GM12878 (cell line): ENCODE results near the gene UNK. TPM values are rescaled to one million over a fixed set of nuclear protein-coding genes. Genes with fewer than 3 reads are reported as not detected.
"Not testable (repeated sequence)": the region's sequence is repeated elsewhere in the genome, so short reads cannot be mapped to it uniquely, and the experiment has no call there.

ENCODE experiments used
- ATAC-seq: fragments of 200-7000 bp; cut with Tn5 transposase; 3 replicates; pipeline ENCODE4 v1.9.1; 2020; ENCODE audit warnings: mild to moderate bottlenecking, moderate library complexity
- BruUV-seq: library from RNA; stranded (reverse); fragments of 400-500 nt; replicated peaks from 2 replicates; lab custom pipeline; 2021; lab: Mats Ljungman, UMichigan
- CTCF ChIA-PET: fragments of 300-600 bp; sonication (Branson Sonifier 250); formaldehyde crosslinking; extraction: SDS; loops from one replicate; lab custom pipeline; 2021; ENCODE audit warnings: inconsistent platforms; lab: Yijun Ruan, JAX
- POLR2A ChIA-PET: fragments of 350-600 bp; formaldehyde crosslinking; extraction: SDS; loops from one replicate; lab custom pipeline; 2021; ENCODE audit warnings: inconsistent platforms; lab: Charles Lee
- RAD21 ChIA-PET: fragments of 300-600 bp; sonication (Branson Sonifier 250); formaldehyde crosslinking; loops from one replicate; lab custom pipeline; 2023; ENCODE audit warnings: antibody characterized with exemption; ENCODE audit not compliant: unreplicated experiment; lab: Charles Lee
- SMC1A ChIA-PET: fragments of 300-600 bp; sonication (Branson Sonifier 250); formaldehyde crosslinking; loops from one replicate; lab custom pipeline; 2023; ENCODE audit not compliant: unreplicated experiment, uncharacterized antibody; lab: Charles Lee
- DNase-seq: peaks from one replicate; pipeline ENCODE4 v3.0.0-alpha.2; 2011; ENCODE audit warnings: low read depth, low spot score
- FAIRE-seq: peaks from 3 replicates; lab custom pipeline; 2011; peaks lifted over from hg19 to GRCh38; lab: Jason Lieb, UNC
- H2AFZ ChIP-seq: 2 replicates; pipeline ENCODE4 v1.6.0; 2011; ENCODE audit warnings: low read depth, low read length, control low read depth; ENCODE audit not compliant: control insufficient read depth
- H3K27ac ChIP-seq: 2 replicates; pipeline ENCODE4 v1.5.1; 2011; ENCODE audit warnings: control low read depth; ENCODE audit not compliant: control insufficient read depth, insufficient read depth
- H3K27me3 ChIP-seq, 2 experiments: replicated peaks in 1 of 2; 2 replicates each; pipeline versions ENCODE4 v1.6.0 to v1.6.1; 2011; ENCODE audit warnings: low read length in 1 of 2; ENCODE audit not compliant: control insufficient read depth in 2 of 2, insufficient read depth in 2 of 2
- H3K36me3 ChIP-seq, 2 experiments: 2 replicates each; pipeline ENCODE4 v1.5.1; 2011; ENCODE audit warnings: low read length in 1 of 2; ENCODE audit not compliant: control insufficient read depth in 2 of 2, insufficient read depth in 2 of 2
- H3K4me1 ChIP-seq: 2 replicates; pipeline ENCODE4 v1.6.1; 2011; ENCODE audit warnings: mild to moderate bottlenecking, low read length, moderate library complexity, mixed read lengths; ENCODE audit not compliant: control insufficient read depth, insufficient read depth
- H3K4me2 ChIP-seq: 2 replicates; pipeline ENCODE4 v1.6.0; 2011; ENCODE audit warnings: control low read depth; ENCODE audit not compliant: control insufficient read depth, insufficient read depth
- H3K4me3 ChIP-seq: fragments of 200-600 bp; sonication (generic); 2 replicates; pipeline ENCODE4 v1.5.1; 2016
- H3K79me2 ChIP-seq: 2 replicates; pipeline ENCODE4 v1.6.0; 2011; ENCODE audit warnings: low read length; ENCODE audit not compliant: control insufficient read depth, insufficient read depth
- H3K9ac ChIP-seq: 2 replicates; pipeline ENCODE4 v1.8.0; 2011; ENCODE audit warnings: low read length, control low read depth, mixed read lengths; ENCODE audit not compliant: control insufficient read depth, insufficient read depth
- H3K9me3 ChIP-seq: replicated peaks from 3 replicates; pipeline ENCODE4 v1.5.1; 2011; ENCODE audit warnings: mild to moderate bottlenecking, low read length; ENCODE audit not compliant: control insufficient read depth, insufficient read depth
- H4K20me1 ChIP-seq: 2 replicates; pipeline ENCODE4 v1.6.0; 2011; ENCODE audit not compliant: control insufficient read depth, insufficient read depth
- CREB1 ChIP-seq: IDR thresholded peaks from 2 replicates; pipeline ENCODE4 v1.6.1; 2012; ENCODE audit warnings: low read depth, mild to moderate bottlenecking, inconsistent platforms
- FOXM1 ChIP-seq: IDR thresholded peaks from 2 replicates; pipeline ENCODE4 v1.6.1; 2012; ENCODE audit warnings: low read depth, mild to moderate bottlenecking, inconsistent platforms, low read length, moderate library complexity
- JUNB ChIP-seq: IDR thresholded peaks from 2 replicates; pipeline ENCODE4 v1.6.1; 2016; ENCODE audit warnings: antibody characterized with exemption, mild to moderate bottlenecking
- NFIC ChIP-seq: IDR thresholded peaks from 2 replicates; pipeline ENCODE4 v1.6.1; 2012; ENCODE audit warnings: low read depth, mild to moderate bottlenecking, inconsistent platforms, low read length, moderate library complexity
- WGBS: methylation state at CpG from one replicate; pipeline ENCODE4 v1.1.6; 2016; ENCODE audit warnings: low lambda C conversion rate; ENCODE audit not compliant: insufficient replicate concordance, insufficient coverage; ENCODE audit errors: missing lambda C conversion rate; 5-methylcytosine and 5-hydroxymethylcytosine counted together
- in situ Hi-C: fragments of 300-500 bp; cut with MboI; formaldehyde crosslinking; loops from 9 replicates; pipeline ENCODE4 v1.14.3; 2018; ENCODE audit warnings: mixed read lengths
- intact Hi-C: fragments of 100-400 bp; cut with micrococcal nuclease; formaldehyde crosslinking; loops from one replicate; pipeline ENCODE4 v1.14.2; 2022; ENCODE audit not compliant: unreplicated experiment
- polyA plus RNA-seq, 11 experiments: library from polyadenylated mRNA; depleted of rRNA in 4 of 11; unstranded in 6 of 11; stranded (reverse) in 5 of 11; fragments of >200 nt; fragmentation: Nextera tagmentation in 4 of 11; fragmentation: Illumina TruSeq in 1 of 11; extraction: Ambion mirVana in 4 of 11; extraction: Trizol in 1 of 11; gene quantifications; 1 replicate in 1 of 11; 2 replicates in 10 of 11; pipeline versions ENCODE4 v1.2.1 to v1.2.3, GENCODE V29; 2011 to 2016; ENCODE audit warnings: inconsistent platforms in 2 of 11, missing spikeins in 2 of 11, low read depth in 1 of 11
- total RNA-seq, 4 experiments: library from RNA; depleted of rRNA in 3 of 4; stranded (reverse); fragments of >200 nt in 3 of 4; fragmentation: Illumina TruSeq in 1 of 4; extraction: Trizol in 1 of 4; gene quantifications; 2 replicates each; pipeline versions ENCODE4 v1.2.1 to v1.2.3, GENCODE V29; 2013 to 2021

The UNK gene
- total and polyA plus RNA-seq, 10 of the 15 experiments (the other 5 are each of a cell fraction or from before 2014, with no cell fraction given) = 8.9 to 34.5 (median 27.3) TPM

DNA sequence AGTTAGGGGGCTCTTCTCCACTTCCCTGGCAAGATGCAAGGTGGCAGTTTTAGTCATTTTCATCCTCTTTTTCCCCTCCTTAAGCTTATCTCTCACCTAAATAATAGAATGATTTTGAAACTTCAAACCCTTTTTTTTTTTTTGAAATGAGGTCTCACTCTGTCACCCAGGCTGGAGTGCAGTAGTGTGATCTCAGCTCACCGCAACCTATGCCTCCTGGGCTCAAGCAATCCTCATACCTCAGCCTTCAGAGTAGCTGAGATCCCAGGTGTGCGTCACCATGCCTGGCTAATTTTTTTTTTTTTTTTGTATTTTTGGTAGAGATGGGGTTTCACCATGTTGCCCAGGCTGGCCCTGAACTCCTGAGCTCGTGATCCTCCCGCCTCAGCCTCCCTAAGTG lies 80.3 kb downstream of the UNK start:
- H4K20me1 ChIP-seq, H3K27me3 ChIP-seq, H3K9ac ChIP-seq, BruUV-seq, H3K36me3 ChIP-seq, H3K9me3 ChIP-seq, intact Hi-C loops, FAIRE-seq, in situ Hi-C loops, H2AFZ ChIP-seq, H3K79me2 ChIP-seq, DNase-seq: not testable (repeated sequence)
- H3K27ac ChIP-seq = peak overlapping the region; percentile 29
- peak; percentile 39 for ATAC-seq
- H3K4me2 ChIP-seq = peak overlapping the region; percentile 22
- TF ChIP-seq CREB1 = peak; percentile 53; the same call in 1 of the 2 replicates
- peak; percentile 5; the same call in 1 of the 2 replicates for TF ChIP-seq JUNB
- TF ChIP-seq FOXM1 = peak; percentile 9; the same call in 1 of the 2 replicates
- TF ChIP-seq NFIC = 0 out of 2 replicates have a peak, but pooled peaks have one; percentile 6
- CTCF ChIA-PET = interaction anchor here (0.6 to 2.1 kb wide), 9 partner anchors 8 to 112 kb away, joined by 3 to 8 read pairs (median 3); partner anchors contain the start of genes TRIM65 and WBP2
- H3K4me3 ChIP-seq = peak overlapping the region; percentile 22; the same call in 1 of the 2 replicates
- SMC1A ChIA-PET = interaction anchor here (0.7 to 1.4 kb wide), 8 partner anchors 9 to 140 kb away, joined by 3 to 6 read pairs (median 3); partner anchors contain the start of gene WBP2
- peaks cover 17% of the 10 kb centered on the region for H3K4me1 ChIP-seq
- 13% methylated on average over 1 of the region's 4 CpGs for WGBS
- RAD21 ChIA-PET = interaction anchor here (0.7 to 1.3 kb wide), 5 partner anchors 11 to 32 kb away, joined by 3 to 5 read pairs (median 3); partner anchors contain the start of gene TRIM65
- POLR2A ChIA-PET = interaction anchor here (0.6 to 1.7 kb wide), 6 partner anchors 9 to 105 kb away, joined by 3 to 16 read pairs (median 5); partner anchors contain the start of genes TRIM47 and WBP2

DNA sequence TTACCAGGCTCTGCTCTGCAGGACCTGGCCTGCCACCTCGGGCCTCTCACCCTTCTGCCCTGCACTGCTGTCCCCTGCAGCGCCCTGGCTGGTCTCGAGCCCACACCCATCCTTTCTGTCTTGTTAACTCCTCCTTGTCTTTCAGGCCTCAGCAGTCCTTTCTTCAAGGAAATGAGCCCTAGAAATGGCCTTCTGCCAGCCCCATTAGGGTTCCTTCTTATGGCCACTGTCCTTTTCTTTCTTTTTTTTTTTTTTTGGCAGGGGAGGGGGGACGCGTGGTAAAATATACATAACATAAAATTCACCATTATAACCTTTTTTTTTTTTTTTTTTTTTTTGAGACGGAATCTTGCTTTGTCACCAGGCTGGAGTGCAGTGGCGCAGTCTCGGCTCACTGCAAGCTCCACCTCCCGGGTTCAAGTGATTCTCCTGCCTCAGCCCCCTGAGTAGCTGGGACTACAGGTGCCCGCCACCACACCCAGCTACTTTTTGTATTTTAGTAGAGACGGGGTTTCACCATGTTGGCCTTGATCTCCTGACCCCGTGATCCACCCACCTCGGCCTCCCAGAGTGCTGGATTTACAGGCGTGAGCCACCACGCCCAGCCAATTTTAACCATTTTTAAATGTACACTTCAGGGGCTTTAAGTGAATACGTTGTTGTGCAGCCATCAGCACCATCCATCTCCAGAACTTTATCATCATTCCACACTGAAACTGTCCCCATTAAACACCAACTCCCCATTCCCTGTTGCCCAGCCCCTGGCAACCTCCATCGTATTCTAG lies 81.0 kb downstream of the UNK start:
- BruUV-seq, H3K27ac ChIP-seq, H3K9me3 ChIP-seq, H3K79me2 ChIP-seq, H3K36me3 ChIP-seq, H3K27me3 ChIP-seq, DNase-seq, in situ Hi-C loops, ATAC-seq, intact Hi-C loops, H3K4me3 ChIP-seq, H3K9ac ChIP-seq, H4K20me1 ChIP-seq, H2AFZ ChIP-seq, FAIRE-seq: not testable (repeated sequence)
- SMC1A ChIA-PET = interaction anchor here (0.7 to 1.4 kb wide), 6 partner anchors 9 to 139 kb away, joined by 3 to 6 read pairs (median 3); partner anchors contain the start of gene WBP2
- RAD21 ChIA-PET = interaction anchor here (0.7 to 1.3 kb wide), 4 partner anchors 10 to 31 kb away, joined by 3 to 5 read pairs (median 3); partner anchors contain the start of gene TRIM65
- WGBS = 84% methylated on average over 12 of the region's 17 CpGs
- POLR2A ChIA-PET = interaction anchor here (0.6 to 1.7 kb wide), 6 partner anchors 10 to 401 kb away, joined by 3 to 16 read pairs (median 4); partner anchors contain the start of genes TRIM47 and WBP2
- peak overlapping the region; percentile 51 for H3K4me2 ChIP-seq
- CTCF ChIA-PET = interaction anchor here (1.0 to 2.1 kb wide), 5 partner anchors 9 to 112 kb away, joined by 3 to 8 read pairs (median 4); no protein-coding TSS in a partner anchor
- peaks cover 16% of the 10 kb centered on the region for H3K4me1 ChIP-seq

DNA sequence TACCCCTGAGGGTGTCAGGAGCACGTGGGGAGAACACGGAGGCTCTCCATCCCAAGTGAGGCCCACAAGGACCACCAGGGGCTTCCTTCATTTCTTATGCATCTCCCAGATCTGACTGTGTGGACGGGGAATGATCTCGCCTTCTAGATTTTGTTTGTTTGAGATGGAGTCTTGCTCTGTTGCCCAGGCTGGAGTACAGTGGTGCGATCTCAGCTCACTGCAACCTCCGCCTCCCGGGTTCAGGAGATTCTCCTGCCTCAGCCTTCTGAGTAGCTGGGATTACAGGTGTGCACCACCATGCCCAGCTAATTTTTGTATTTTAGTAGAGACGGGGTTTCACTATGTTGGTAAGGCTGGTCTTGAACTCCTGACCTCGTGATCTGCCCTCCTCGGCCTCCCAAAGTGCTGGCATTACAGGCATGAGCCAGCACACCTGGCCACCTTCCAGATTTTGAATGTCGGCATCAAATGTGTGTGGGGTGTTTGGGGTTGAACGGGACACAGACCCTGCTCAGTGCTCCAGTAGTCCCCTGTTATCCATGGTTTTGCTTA lies 84.2 kb downstream of the UNK start:
- H3K79me2 ChIP-seq, H3K9ac ChIP-seq, DNase-seq, H4K20me1 ChIP-seq, ATAC-seq, H3K4me3 ChIP-seq, BruUV-seq, RAD21 ChIA-PET, H3K27ac ChIP-seq, H3K27me3 ChIP-seq, FAIRE-seq, H3K36me3 ChIP-seq, H3K9me3 ChIP-seq, SMC1A ChIA-PET, in situ Hi-C loops, H2AFZ ChIP-seq, H3K4me2 ChIP-seq, intact Hi-C loops: not testable (repeated sequence)
- ChIA-PET POLR2A (interaction anchor here (1.8 kb wide), 1 partner anchor 10 kb away, joined by 3 read pairs; no protein-coding TSS in a partner anchor), CTCF (interaction anchor here (1.3 kb wide), 1 partner anchor 10 kb away, joined by 5 read pairs; no protein-coding TSS in a partner anchor)
- WGBS = 75% methylated on average over 12 of the region's 12 CpGs
- H3K4me1 ChIP-seq = peaks cover 16% of the 10 kb centered on the region
